HG02798 (cell line): ENCODE results near the gene PGAM5.
"Not testable (repeated sequence)": the region's sequence is repeated elsewhere in the genome, so short reads cannot be mapped to it uniquely, and the experiment has no call there.

ENCODE experiments used
- ATAC-seq: cut with Tn5 transposase; IDR thresholded peaks from one replicate; pipeline ENCODE4 v1.9.1; 2021; ENCODE audit warnings: mild to moderate bottlenecking; ENCODE audit not compliant: unreplicated experiment, poor library complexity

PGAM5 gene

GRCh38 chr12:132741620-132742019, 31.0 kb downstream of the PGAM5 start:
- ATAC-seq = no peak

DNA sequence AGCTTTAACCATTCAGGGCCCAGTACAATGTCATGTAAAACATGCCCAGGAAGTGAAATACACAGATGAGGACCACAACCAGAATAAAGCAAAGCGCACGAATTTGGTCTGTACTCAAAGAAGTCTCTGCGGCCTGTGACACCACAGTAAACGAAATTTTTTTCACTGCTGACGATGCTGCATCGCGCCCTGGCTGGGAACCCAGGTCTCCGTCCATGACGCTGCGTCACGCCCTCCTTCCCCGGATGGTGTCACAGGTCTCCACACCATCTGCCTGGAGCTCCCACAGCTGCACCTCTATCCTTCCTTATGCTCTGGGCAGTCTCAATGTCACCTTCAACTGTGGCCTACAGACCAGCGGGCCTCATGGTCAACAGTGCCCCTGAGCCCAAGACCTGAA, 33.2 kb downstream of the PGAM5 start:
- ATAC-seq = no peak

GRCh38 chr12:132746613-132747012, 36.0 kb downstream of the PGAM5 start:
- no peak for ATAC-seq

DNA sequence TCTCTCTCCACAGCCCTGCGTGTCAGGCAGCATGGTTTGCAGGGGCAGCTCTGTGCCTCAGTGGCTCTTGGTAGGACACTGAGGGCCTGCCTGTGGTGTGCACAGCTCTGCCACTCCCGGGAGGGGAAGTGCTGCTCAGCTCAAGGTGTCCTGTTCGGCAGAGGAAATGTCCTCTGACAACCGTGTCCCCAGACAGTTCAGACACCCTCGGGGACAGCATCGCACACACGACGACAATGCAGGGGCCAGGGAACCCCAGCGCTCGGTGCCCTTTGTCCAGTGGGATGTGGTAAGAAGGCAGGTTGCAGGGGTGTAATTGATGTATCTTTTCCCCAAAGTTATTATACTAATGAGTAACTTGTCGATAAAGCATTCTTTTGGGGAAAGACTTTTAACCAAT, 36.8 kb downstream of the PGAM5 start:
- no peak for ATAC-seq

- ATAC-seq = no peak
These were observed 37.3 kb downstream of the PGAM5 start for GRCh38 chr12:132747896-132748295.

DNA sequence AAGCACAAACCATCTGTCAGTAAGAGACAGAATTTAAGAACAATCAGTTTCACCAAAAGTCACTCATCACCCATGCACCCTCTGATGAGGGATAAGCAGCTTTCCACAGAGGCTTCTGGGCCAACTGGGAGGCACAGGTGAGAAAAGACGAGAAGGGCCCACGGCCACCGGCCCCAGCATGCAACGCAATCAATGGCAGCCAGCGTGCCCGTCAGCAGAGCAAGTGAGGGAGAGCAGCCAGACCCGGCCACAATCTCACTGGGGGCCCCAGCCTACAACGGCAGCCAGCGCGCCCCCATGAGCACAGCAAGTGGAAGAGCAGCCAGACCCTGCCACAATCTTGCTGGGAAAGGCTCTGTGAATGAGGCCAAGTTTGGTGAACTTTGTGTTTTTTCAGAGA, 37.7 kb downstream of the PGAM5 start:
- ATAC-seq = no peak

DNA sequence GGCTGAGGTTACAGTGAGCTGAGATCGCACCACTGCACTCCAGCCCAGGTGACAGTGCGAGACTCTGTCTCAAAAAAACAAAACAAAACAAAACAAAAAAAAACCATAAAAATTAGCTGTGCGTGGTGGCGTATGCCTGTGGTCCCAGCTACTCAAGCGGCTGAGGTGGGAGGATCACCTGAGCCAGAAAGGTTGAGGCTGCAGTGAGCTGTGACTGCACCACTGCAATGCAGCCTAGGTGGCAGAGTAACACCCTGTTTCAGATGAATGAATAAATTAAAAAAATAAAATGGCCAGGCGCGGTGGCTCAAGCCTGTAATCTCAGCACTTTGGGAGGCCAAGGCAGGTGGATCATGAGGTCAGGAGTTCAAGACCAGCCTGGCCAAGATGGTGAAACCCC, 43.0 kb downstream of the PGAM5 start:
- ATAC-seq = not testable (repeated sequence)

- no peak for ATAC-seq
These were observed 43.7 kb downstream of the PGAM5 start for GRCh38 chr12:132754160-132754932.

- ATAC-seq = not testable (repeated sequence)
These were observed 48.2 kb downstream of the PGAM5 start for GRCh38 chr12:132758825-132759224.

- no peak for ATAC-seq
These were observed 48.7 kb downstream of the PGAM5 start for GRCh38 chr12:132759359-132759758.

- ATAC-seq = peak; percentile 12
These were observed 50.6 kb downstream of the PGAM5 start, which contains the start of gene ANKLE2 for GRCh38 chr12:132761032-132761920. Gene ANKLE2, minus strand, starts transcription at chr12:132761832. Its CDS starts 34 bp downstream, at chr12:132761798.

GRCh38 chr12:132761921-132762583, 51.4 kb downstream of the PGAM5 start:
- ATAC-seq = peak; percentile 81

- ATAC-seq = no peak
These were observed 53.6 kb downstream of the PGAM5 start for GRCh38 chr12:132764231-132764630.

DNA sequence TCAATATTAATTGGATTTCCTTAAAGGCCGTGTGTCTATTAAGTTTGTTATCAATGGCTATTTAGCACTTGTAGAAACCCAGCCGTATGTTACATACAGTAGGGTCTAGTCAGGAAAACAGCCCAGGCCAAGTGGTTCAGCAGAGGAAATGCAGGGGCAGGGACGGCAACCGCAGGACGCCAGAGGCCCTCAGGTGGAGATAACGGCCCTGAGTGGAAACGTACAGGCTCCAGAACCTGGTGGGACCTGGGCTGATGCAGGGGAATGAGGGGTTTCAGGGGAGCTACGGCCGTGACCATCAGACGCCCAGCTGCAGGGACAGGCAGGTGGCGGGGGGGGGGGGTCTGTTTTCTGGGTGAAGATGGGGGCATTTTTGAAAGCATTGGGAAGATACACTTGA, 54.7 kb downstream of the PGAM5 start:
- ATAC-seq = no peak

GRCh38 chr12:132766380-132767085, 55.9 kb downstream of the PGAM5 start:
- ATAC-seq = no peak

GRCh38 chr12:132771126-132771838, 60.6 kb downstream of the PGAM5 start:
- peak; percentile 57 for ATAC-seq
